H1 (cell line): ENCODE data around the gene PLEKHS1. TPM values are rescaled to one million over a fixed set of nuclear protein-coding genes. Genes with fewer than 3 reads are reported as not detected.

ENCODE experiments used
- CTCF ChIA-PET: fragments of 300-600 bp; sonication (Branson Sonifier 250); formaldehyde crosslinking; loops from one replicate; lab custom pipeline; 2021; ENCODE audit not compliant: partially characterized antibody; lab: Charles Lee
- POLR2A ChIA-PET: fragments of 300-600 bp; sonication (Branson Sonifier 250); formaldehyde crosslinking; loops from one replicate; lab custom pipeline; 2021; ENCODE audit warnings: inconsistent platforms; ENCODE audit not compliant: partially characterized antibody; lab: Charles Lee
- DNase-seq, 2 experiments: peaks; one replicate each; pipeline versions ENCODE4 v3.0.0 to v3.0.0-alpha.2; 2010 to 2022; ENCODE audit warnings: low spot score in 2 of 2, low read depth in 1 of 2, mixed read lengths in 1 of 2
- FAIRE-seq: peaks from 2 replicates; lab custom pipeline; 2011; peaks lifted over from hg19 to GRCh38; lab: Jason Lieb, UNC
- H2AFZ ChIP-seq: 2 replicates; pipeline ENCODE4 v1.8.1; 2012; ENCODE audit warnings: low read length, inconsistent platforms
- H2AK5ac ChIP-seq: 2 replicates; pipeline ENCODE4 v1.6.1; 2013; ENCODE audit warnings: low read depth, low read length
- H2BK120ac ChIP-seq: replicated peaks from 2 replicates; pipeline ENCODE3; 2013; ENCODE audit warnings: low read depth, low read length, inconsistent platforms
- H2BK12ac ChIP-seq: 2 replicates; pipeline ENCODE4 v1.6.1; 2013; ENCODE audit warnings: low read depth, low read length
- H2BK15ac ChIP-seq: 2 replicates; pipeline ENCODE4 v1.6.1; 2013; ENCODE audit warnings: low read length
- H2BK20ac ChIP-seq: 2 replicates; pipeline ENCODE4 v1.6.1; 2013; ENCODE audit warnings: low read length
- H2BK5ac ChIP-seq: 2 replicates; pipeline ENCODE4 v1.6.1; 2013; ENCODE audit warnings: low read depth, low read length
- H3K14ac ChIP-seq: 2 replicates; pipeline ENCODE4 v1.6.1; 2013; ENCODE audit warnings: inconsistent platforms; ENCODE audit not compliant: insufficient read length
- H3K18ac ChIP-seq: 2 replicates; pipeline ENCODE4 v1.6.1; 2013; ENCODE audit warnings: low read length; ENCODE audit errors: extremely low read depth
- H3K23ac ChIP-seq: 2 replicates; pipeline ENCODE4 v1.6.1; 2013; ENCODE audit warnings: inconsistent platforms; ENCODE audit not compliant: insufficient read length
- H3K23me2 ChIP-seq: 2 replicates; pipeline ENCODE4 v1.6.1; 2013; ENCODE audit warnings: low read depth, low read length
- H3K27ac ChIP-seq: 2 replicates; pipeline ENCODE4 v1.6.1; 2011; ENCODE audit warnings: low read depth, low read length, inconsistent platforms
- H3K27me3 ChIP-seq, 4 experiments: replicated peaks in 1 of 4; 1 replicate in 1 of 4; 2 replicates in 3 of 4; pipeline versions ENCODE4 v1.6.1 to v1.8.1; 2011 to 2013; ENCODE audit warnings: low read length in 3 of 4, mild to moderate bottlenecking in 3 of 4, inconsistent platforms in 2 of 4, mixed read lengths in 2 of 4, moderate library complexity in 1 of 4; ENCODE audit not compliant: control insufficient read depth in 3 of 4, insufficient read depth in 3 of 4; ENCODE audit errors: extremely low read depth in 1 of 4
- H3K36me3 ChIP-seq, 4 experiments: 2 replicates each; pipeline versions ENCODE4 v1.6.1 to v1.8.1; 2011 to 2013; ENCODE audit warnings: mild to moderate bottlenecking in 4 of 4, low read length in 3 of 4, moderate library complexity in 2 of 4, control low read depth in 1 of 4, inconsistent platforms in 1 of 4; ENCODE audit not compliant: insufficient read depth in 4 of 4, control insufficient read depth in 2 of 4
- H3K4ac ChIP-seq: replicated peaks from 2 replicates; pipeline ENCODE3; 2013; ENCODE audit warnings: low read length, low read depth, mixed read lengths, inconsistent platforms; ENCODE audit not compliant: insufficient read length
- H3K4me1 ChIP-seq, 4 experiments: replicated peaks in 1 of 4; 1 replicate in 1 of 4; 2 replicates in 3 of 4; pipeline versions ENCODE4 v1.6.1 to v1.8.1; 2011 to 2013; ENCODE audit warnings: low read length in 3 of 4, inconsistent platforms in 2 of 4, mixed read lengths in 1 of 4; ENCODE audit not compliant: insufficient read depth in 4 of 4, control insufficient read depth in 3 of 4
- H3K4me2 ChIP-seq, 2 experiments: 2 replicates each; pipeline versions ENCODE4 v1.6.1 to v1.8.1; 2011 to 2013; ENCODE audit warnings: low read depth in 2 of 2, low read length in 2 of 2, control low read depth in 1 of 2, inconsistent platforms in 1 of 2, mild to moderate bottlenecking in 1 of 2; ENCODE audit not compliant: insufficient read depth in 1 of 2
- H3K4me3 ChIP-seq, 4 experiments: fragments of 200-600, 300-600 bp in 1 of 4; sonication (generic), shearing (Covaris generic), sonication (Bioruptor Twin) in 1 of 4; 2 replicates each; pipeline versions ENCODE4 v1.5.1 to v1.8.1; 2011 to 2016; ENCODE audit warnings: low read length in 4 of 4, low read depth in 3 of 4, control low read depth in 2 of 4, inconsistent platforms in 2 of 4, mild to moderate bottlenecking in 2 of 4, mixed read lengths in 1 of 4, moderate library complexity in 1 of 4; ENCODE audit not compliant: insufficient read depth in 2 of 4; ENCODE audit errors: extremely low read depth in 1 of 4
- H3K56ac ChIP-seq: replicated peaks from 2 replicates; pipeline ENCODE3; 2013; ENCODE audit warnings: low read depth, mild to moderate bottlenecking, mixed read lengths, low read length, inconsistent platforms; ENCODE audit not compliant: insufficient read length
- H3K79me1 ChIP-seq: 2 replicates; pipeline ENCODE4 v1.6.1; 2013; ENCODE audit warnings: low read depth, low read length, control low read depth
- H3K79me2 ChIP-seq, 2 experiments: 2 replicates each; pipeline versions ENCODE4 v1.6.1 to v1.8.1; 2012 to 2013; ENCODE audit warnings: low read length in 2 of 2, mild to moderate bottlenecking in 2 of 2, inconsistent platforms in 1 of 2; ENCODE audit not compliant: insufficient read depth in 2 of 2, control insufficient read depth in 1 of 2
- H3K9ac ChIP-seq, 4 experiments: replicated peaks in 1 of 4; 1 replicate in 1 of 4; 2 replicates in 3 of 4; pipeline versions ENCODE4 v1.6.1 to v1.8.1; 2011 to 2013; ENCODE audit warnings: low read depth in 3 of 4, low read length in 3 of 4, control low read depth in 2 of 4, mild to moderate bottlenecking in 2 of 4, moderate library complexity in 2 of 4, inconsistent platforms in 1 of 4; ENCODE audit errors: extremely low read depth in 1 of 4
- H3K9me3 ChIP-seq, 2 experiments: 2 replicates each; pipeline versions ENCODE4 v1.6.1 to v1.8.1; 2012 to 2013; ENCODE audit warnings: mild to moderate bottlenecking in 2 of 2, moderate library complexity in 2 of 2, control low read depth in 1 of 2, inconsistent platforms in 1 of 2, low read depth in 1 of 2, low read length in 1 of 2, mixed read lengths in 1 of 2; ENCODE audit not compliant: insufficient read depth in 2 of 2
- H4K20me1 ChIP-seq, 2 experiments: replicated peaks in 1 of 2; 2 replicates each; pipeline versions ENCODE3 to v1.8.1; 2011 to 2013; ENCODE audit warnings: inconsistent platforms in 2 of 2, low read length in 2 of 2, mild to moderate bottlenecking in 1 of 2; ENCODE audit not compliant: insufficient read depth in 2 of 2, control insufficient read depth in 1 of 2
- H4K5ac ChIP-seq: 2 replicates; pipeline ENCODE4 v1.6.1; 2013; ENCODE audit warnings: low read length, low read depth, mixed read lengths, inconsistent platforms; ENCODE audit not compliant: insufficient read length
- H4K8ac ChIP-seq: 2 replicates; pipeline ENCODE4 v1.8.0; 2013; ENCODE audit warnings: mild to moderate bottlenecking, moderate library complexity, low read length, inconsistent platforms; ENCODE audit not compliant: insufficient read depth; ENCODE audit errors: extremely low read depth
- H4K91ac ChIP-seq: replicated peaks from 2 replicates; pipeline ENCODE3; 2013; ENCODE audit warnings: low read length, mixed read lengths, inconsistent platforms; ENCODE audit not compliant: insufficient read length
- CTCF ChIP-seq, 3 experiments: IDR thresholded peaks; 1 replicate in 2 of 3; 2 replicates in 1 of 3; pipeline versions ENCODE4 v1.5.1 to v1.6.1; 2011; ENCODE audit warnings: low read length in 3 of 3, mild to moderate bottlenecking in 3 of 3, inconsistent platforms in 2 of 3, low read depth in 1 of 3, moderate library complexity in 1 of 3; ENCODE audit not compliant: insufficient read depth in 1 of 3; ENCODE audit errors: control extremely low read depth in 1 of 3
- JUN ChIP-seq: IDR thresholded peaks from 2 replicates; pipeline ENCODE4 v1.6.1; 2011; ENCODE audit warnings: low read depth, mild to moderate bottlenecking, improper control_type of control experiment, low read length
- RAD21 ChIP-seq, 2 experiments: IDR thresholded peaks in 1 of 2; conservative IDR thresholded peaks in 1 of 2; 2 replicates each; pipeline ENCODE4 v1.6.1; 2011; ENCODE audit warnings: low read depth in 2 of 2, low read length in 2 of 2, improper control_type of control experiment in 1 of 2, inconsistent platforms in 1 of 2, mild to moderate bottlenecking in 1 of 2, moderate library complexity in 1 of 2
- TAF1 ChIP-seq: IDR thresholded peaks from 2 replicates; pipeline ENCODE4 v1.6.1; 2011; ENCODE audit warnings: mild to moderate bottlenecking, low read depth, low read length
- WGBS, 2 experiments: shearing (Covaris generic) in 1 of 2; methylation state at CpG; one replicate each; pipeline versions ENCODE4 v1.1.6 to v1.1.7; 2013 to 2015; ENCODE audit warnings: low lambda C conversion rate in 2 of 2, mixed read lengths in 2 of 2, inconsistent platforms in 1 of 2, low coverage in 1 of 2, missing lambda C conversion rate in 1 of 2; ENCODE audit not compliant: insufficient replicate concordance in 2 of 2, insufficient coverage in 1 of 2, insufficient read length in 1 of 2; ENCODE audit errors: extremely low coverage in 1 of 2, missing lambda C conversion rate in 1 of 2; 5-methylcytosine and 5-hydroxymethylcytosine counted together
- polyA plus RNA-seq, 7 experiments: library from polyadenylated mRNA; depleted of rRNA in 3 of 7; stranded (reverse) in 5 of 7; unstranded in 2 of 7; fragments of >200 nt in 5 of 7; fragments of 200-250 nt in 2 of 7; gene quantifications; 1 replicate in 5 of 7; 2 replicates in 1 of 7; 4 replicates in 1 of 7; pipeline versions ENCODE4 v1.2.1 to v1.2.3, GENCODE V29; 2011 to 2013; ENCODE audit warnings: missing spikeins in 2 of 7, mixed read lengths in 2 of 7
- total RNA-seq: library from RNA; stranded (reverse); fragmentation: NEBNext Ultra II Directional; extraction: Animal tissue kit (Norgen Biotek cat#: 25700); gene quantifications from 2 replicates; pipeline ENCODE4 v1.2.1, GENCODE V29; 2021

PLEKHS1 gene
- total and polyA plus RNA-seq, 2 of the 8 experiments (the other 6 are each of a cell fraction or from before 2014, with no cell fraction given), result not detected

GRCh38 chr10:113780681-113781250 lies 29.3 kb downstream of the PLEKHS1 start:
- no peak overlapping the region for H3K18ac ChIP-seq
- no peak overlapping the region for H2BK20ac ChIP-seq
- no peak overlapping the region for H3K27ac ChIP-seq
- H2AK5ac ChIP-seq, result no peak overlapping the region
- no peak for TF ChIP-seq TAF1
- peak in 1 of 3 experiments; percentile 1; a peak in 1 of 4 replicates for TF ChIP-seq CTCF (IDR thresholded peaks at IDR 0.05; ENCODE audit: control extremely low read depth in 1 of 3, insufficient read depth in 1 of 3, low read depth in 1 of 3, low read length in 3 of 3)
- TF ChIP-seq JUN, result no peak
- peak in 1 of 2 experiments; percentile 19; a peak in 1 of 4 replicates for TF ChIP-seq RAD21 (IDR thresholded peaks at IDR 0.05 in 1 of 2, conservative IDR thresholded peaks at IDR 0.05 in 1 of 2; ENCODE audit: low read depth in 2 of 2, low read length in 2 of 2)
- H4K5ac ChIP-seq, result no peak overlapping the region
- H4K91ac ChIP-seq, result no peak overlapping the region
- H3K79me1 ChIP-seq, result no peaks in the 10 kb centered on the region
- peaks cover 2% of the 10 kb centered on the region; the same call in 1 of the 2 replicates for H3K23me2 ChIP-seq
- 76% methylated on average over 3 of the region's 3 CpGs; no CpG with 5 or more reads in 1 of the 2 experiments for WGBS, 2 experiments
- H3K79me2 ChIP-seq, result no peaks in the 10 kb centered on the region
- H3K4me1 ChIP-seq, result peaks cover 0 to 3% (median 0%) of the 10 kb centered on the region in 4 experiments; a peak in 1 of 7 replicates
- no peak overlapping the region for H2BK12ac ChIP-seq
- H3K27me3 ChIP-seq, result no peaks in the 10 kb centered on the region
- no peak overlapping the region; the same call in 1 of the 2 replicates for H4K8ac ChIP-seq
- CTCF ChIA-PET, result interaction anchor here (0.8 to 1.4 kb wide), 4 partner anchors 12 to 261 kb away, joined by 3 to 7 read pairs (median 3); no protein-coding TSS in a partner anchor
- H3K4me3 ChIP-seq, result no peak overlapping the region
- H4K20me1 ChIP-seq, result no peaks in the 10 kb centered on the region
- H3K9ac ChIP-seq, result no peak overlapping the region
- H3K14ac ChIP-seq, result no peak overlapping the region
- no peaks in the 10 kb centered on the region for H3K9me3 ChIP-seq
- H3K23ac ChIP-seq, result no peak overlapping the region
- no peak for DNase-seq
- no peak for FAIRE-seq
- H3K56ac ChIP-seq, result no peak overlapping the region
- H3K4me2 ChIP-seq, result no peak overlapping the region
- POLR2A ChIA-PET, result no interaction called here
- no peak overlapping the region for H2BK5ac ChIP-seq
- no peak overlapping the region for H2BK15ac ChIP-seq
- no peak overlapping the region for H3K4ac ChIP-seq
- H3K36me3 ChIP-seq, result no peaks in the 10 kb centered on the region
- H2AFZ ChIP-seq, result no peak overlapping the region
- H2BK120ac ChIP-seq, result no peak overlapping the region
